ENCODE measurements around the gene KCTD3.

DNA sequence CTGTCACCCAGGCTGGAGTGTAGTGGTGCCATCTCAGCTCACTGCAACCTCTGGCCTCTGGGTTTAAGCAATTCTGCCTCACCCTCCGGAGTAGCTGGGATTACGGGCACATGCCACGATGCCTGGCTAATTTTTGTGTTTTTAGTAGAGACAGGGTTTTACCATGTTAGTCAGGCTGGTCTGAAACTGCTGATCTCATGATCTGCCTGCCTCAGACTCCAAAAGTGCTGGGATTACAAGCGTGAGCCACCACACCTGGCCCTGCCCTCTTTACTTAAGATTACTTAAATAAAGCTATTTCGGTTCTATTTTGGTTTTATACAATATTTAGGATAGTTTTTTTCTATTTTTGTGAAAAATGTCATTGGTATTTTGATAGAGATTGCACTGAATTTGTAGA, 15.3 kb upstream of the KCTD3 start:
- TF ChIP-seq POLR2A (IDR thresholded peaks at IDR 0.05; ENCODE audit: low read length) = no peak
- TF ChIP-seq GATA1 (IDR thresholded peaks at IDR 0.05; ENCODE audit: low read depth, low read length) = no peak
